ENCODE data around the gene MOB4. TPM values are rescaled to one million over a fixed set of nuclear protein-coding genes. Genes with fewer than 3 reads are reported as not detected.

Gene MOB4
- total RNA-seq, 1 donor from 2014 or later: 23.7 TPM

GRCh38 chr2:197555467-197555866 is 39.6 kb downstream of the MOB4 start:
- Mint-ChIP-seq H3K9me3 (ENCODE audit: unreplicated experiment) (no peaks in the 10 kb centered on the region), H3K4me1 (ENCODE audit: unreplicated experiment) (no peaks in the 10 kb centered on the region), H3K27ac (ENCODE audit: unreplicated experiment) (no peak overlapping the region), H3K36me3 (ENCODE audit: unreplicated experiment) (peaks cover 17% of the 10 kb centered on the region), H3K4me3 (ENCODE audit: unreplicated experiment) (no peak overlapping the region), H3K27me3 (ENCODE audit: unreplicated experiment) (no peaks in the 10 kb centered on the region)
- TF ChIP-seq CTCF (IDR thresholded peaks at IDR 0.05): no peak
- no peak for DNase-seq (ENCODE audit: extremely low spot score, unreplicated experiment)

- no peak for TF ChIP-seq CTCF (IDR thresholded peaks at IDR 0.05)
- no peak overlapping the region for H3K27ac Mint-ChIP-seq (ENCODE audit: unreplicated experiment)
- H3K9me3 Mint-ChIP-seq (ENCODE audit: unreplicated experiment): no peaks in the 10 kb centered on the region
- no peaks in the 10 kb centered on the region for H3K27me3 Mint-ChIP-seq (ENCODE audit: unreplicated experiment)
- no peaks in the 10 kb centered on the region for H3K4me1 Mint-ChIP-seq (ENCODE audit: unreplicated experiment)
- peaks cover 19% of the 10 kb centered on the region for H3K36me3 Mint-ChIP-seq (ENCODE audit: unreplicated experiment)
- no peak for DNase-seq (ENCODE audit: extremely low spot score, unreplicated experiment)
- no peak overlapping the region for H3K4me3 Mint-ChIP-seq (ENCODE audit: unreplicated experiment)
These were observed 40.6 kb downstream of the MOB4 start for GRCh38 chr2:197556456-197556855.

GRCh38 chr2:197558393-197558792 is 42.5 kb downstream of the MOB4 start:
- H3K4me3 Mint-ChIP-seq (ENCODE audit: unreplicated experiment): no peak overlapping the region
- no peaks in the 10 kb centered on the region for H3K9me3 Mint-ChIP-seq (ENCODE audit: unreplicated experiment)
- no peaks in the 10 kb centered on the region for H3K27me3 Mint-ChIP-seq (ENCODE audit: unreplicated experiment)
- DNase-seq (ENCODE audit: extremely low spot score, unreplicated experiment): no peak
- H3K36me3 Mint-ChIP-seq (ENCODE audit: unreplicated experiment): peaks cover 10% of the 10 kb centered on the region
- H3K27ac Mint-ChIP-seq (ENCODE audit: unreplicated experiment): no peak overlapping the region
- H3K4me1 Mint-ChIP-seq (ENCODE audit: unreplicated experiment): no peaks in the 10 kb centered on the region
- TF ChIP-seq CTCF (IDR thresholded peaks at IDR 0.05): no peak

GRCh38 chr2:197559681-197560080 is 43.8 kb downstream of the MOB4 start:
- H3K9me3 Mint-ChIP-seq (ENCODE audit: unreplicated experiment): peaks cover 6% of the 10 kb centered on the region
- TF ChIP-seq CTCF (IDR thresholded peaks at IDR 0.05): no peak
- no peak for DNase-seq (ENCODE audit: extremely low spot score, unreplicated experiment)
- H3K27ac Mint-ChIP-seq (ENCODE audit: unreplicated experiment): no peak overlapping the region
- no peaks in the 10 kb centered on the region for H3K4me1 Mint-ChIP-seq (ENCODE audit: unreplicated experiment)
- peaks cover 17% of the 10 kb centered on the region for H3K36me3 Mint-ChIP-seq (ENCODE audit: unreplicated experiment)
- H3K27me3 Mint-ChIP-seq (ENCODE audit: unreplicated experiment): no peaks in the 10 kb centered on the region
- H3K4me3 Mint-ChIP-seq (ENCODE audit: unreplicated experiment): no peak overlapping the region

- Mint-ChIP-seq H3K36me3 (ENCODE audit: unreplicated experiment) (peaks cover 20% of the 10 kb centered on the region), H3K27me3 (ENCODE audit: unreplicated experiment) (no peaks in the 10 kb centered on the region), H3K4me1 (ENCODE audit: unreplicated experiment) (no peaks in the 10 kb centered on the region), H3K4me3 (ENCODE audit: unreplicated experiment) (no peak overlapping the region), H3K9me3 (ENCODE audit: unreplicated experiment) (peaks cover 6% of the 10 kb centered on the region), H3K27ac (ENCODE audit: unreplicated experiment) (no peak overlapping the region)
- TF ChIP-seq CTCF (IDR thresholded peaks at IDR 0.05): no peak
- DNase-seq (ENCODE audit: extremely low spot score, unreplicated experiment): no peak
These were observed 44.3 kb downstream of the MOB4 start for GRCh38 chr2:197560146-197560665.
